GM12878 (cell line): ENCODE results near the gene MBD3. TPM values are rescaled to one million over a fixed set of nuclear protein-coding genes. Genes with fewer than 3 reads are reported as not detected.
A peak's percentile ranks its signal among the peaks of the same experiment; 100 is the strongest.
"Not testable (repeated sequence)": the region's sequence is repeated elsewhere in the genome, so short reads cannot be mapped to it uniquely, and the experiment has no call there.

ENCODE experiments used
- ATAC-seq: fragments of 200-7000 bp; cut with Tn5 transposase; 3 replicates; pipeline ENCODE4 v1.9.1; 2020; ENCODE audit warnings: mild to moderate bottlenecking, moderate library complexity
- BruUV-seq: library from RNA; stranded (reverse); fragments of 400-500 nt; replicated peaks from 2 replicates; lab custom pipeline; 2021; lab: Mats Ljungman, UMichigan
- CTCF ChIA-PET: fragments of 300-600 bp; sonication (Branson Sonifier 250); formaldehyde crosslinking; extraction: SDS; loops from one replicate; lab custom pipeline; 2021; ENCODE audit warnings: inconsistent platforms; lab: Yijun Ruan, JAX
- POLR2A ChIA-PET: fragments of 350-600 bp; formaldehyde crosslinking; extraction: SDS; loops from one replicate; lab custom pipeline; 2021; ENCODE audit warnings: inconsistent platforms; lab: Charles Lee
- RAD21 ChIA-PET: fragments of 300-600 bp; sonication (Branson Sonifier 250); formaldehyde crosslinking; loops from one replicate; lab custom pipeline; 2023; ENCODE audit warnings: antibody characterized with exemption; ENCODE audit not compliant: unreplicated experiment; lab: Charles Lee
- SMC1A ChIA-PET: fragments of 300-600 bp; sonication (Branson Sonifier 250); formaldehyde crosslinking; loops from one replicate; lab custom pipeline; 2023; ENCODE audit not compliant: unreplicated experiment, uncharacterized antibody; lab: Charles Lee
- DNase-seq: peaks from one replicate; pipeline ENCODE4 v3.0.0-alpha.2; 2011; ENCODE audit warnings: low read depth, low spot score
- FAIRE-seq: peaks from 3 replicates; lab custom pipeline; 2011; peaks lifted over from hg19 to GRCh38; lab: Jason Lieb, UNC
- H2AFZ ChIP-seq: 2 replicates; pipeline ENCODE4 v1.6.0; 2011; ENCODE audit warnings: low read depth, low read length, control low read depth; ENCODE audit not compliant: control insufficient read depth
- H3K27ac ChIP-seq: 2 replicates; pipeline ENCODE4 v1.5.1; 2011; ENCODE audit warnings: control low read depth; ENCODE audit not compliant: control insufficient read depth, insufficient read depth
- H3K27me3 ChIP-seq, 2 experiments: replicated peaks in 1 of 2; 2 replicates each; pipeline versions ENCODE4 v1.6.0 to v1.6.1; 2011; ENCODE audit warnings: low read length in 1 of 2; ENCODE audit not compliant: control insufficient read depth in 2 of 2, insufficient read depth in 2 of 2
- H3K36me3 ChIP-seq, 2 experiments: 2 replicates each; pipeline ENCODE4 v1.5.1; 2011; ENCODE audit warnings: low read length in 1 of 2; ENCODE audit not compliant: control insufficient read depth in 2 of 2, insufficient read depth in 2 of 2
- H3K4me1 ChIP-seq: 2 replicates; pipeline ENCODE4 v1.6.1; 2011; ENCODE audit warnings: mild to moderate bottlenecking, low read length, moderate library complexity, mixed read lengths; ENCODE audit not compliant: control insufficient read depth, insufficient read depth
- H3K4me2 ChIP-seq: 2 replicates; pipeline ENCODE4 v1.6.0; 2011; ENCODE audit warnings: control low read depth; ENCODE audit not compliant: control insufficient read depth, insufficient read depth
- H3K4me3 ChIP-seq: fragments of 200-600 bp; sonication (generic); 2 replicates; pipeline ENCODE4 v1.5.1; 2016
- H3K79me2 ChIP-seq: 2 replicates; pipeline ENCODE4 v1.6.0; 2011; ENCODE audit warnings: low read length; ENCODE audit not compliant: control insufficient read depth, insufficient read depth
- H3K9ac ChIP-seq: 2 replicates; pipeline ENCODE4 v1.8.0; 2011; ENCODE audit warnings: low read length, control low read depth, mixed read lengths; ENCODE audit not compliant: control insufficient read depth, insufficient read depth
- H3K9me3 ChIP-seq: replicated peaks from 3 replicates; pipeline ENCODE4 v1.5.1; 2011; ENCODE audit warnings: mild to moderate bottlenecking, low read length; ENCODE audit not compliant: control insufficient read depth, insufficient read depth
- H4K20me1 ChIP-seq: 2 replicates; pipeline ENCODE4 v1.6.0; 2011; ENCODE audit not compliant: control insufficient read depth, insufficient read depth
- MYC ChIP-seq: IDR thresholded peaks from 2 replicates; pipeline ENCODE4 v1.6.1; 2011; ENCODE audit warnings: mild to moderate bottlenecking, low read length, moderate library complexity, inconsistent platforms; ENCODE audit not compliant: insufficient read depth, insufficient replicate concordance, insufficient read length, severe bottlenecking
- POLR2A ChIP-seq: IDR thresholded peaks from 2 replicates; pipeline ENCODE4 v1.6.1; 2011; ENCODE audit warnings: low read depth, mild to moderate bottlenecking, low read length
- WGBS: methylation state at CpG from one replicate; pipeline ENCODE4 v1.1.6; 2016; ENCODE audit warnings: low lambda C conversion rate; ENCODE audit not compliant: insufficient replicate concordance, insufficient coverage; ENCODE audit errors: missing lambda C conversion rate; 5-methylcytosine and 5-hydroxymethylcytosine counted together
- in situ Hi-C: fragments of 300-500 bp; cut with MboI; formaldehyde crosslinking; loops from 9 replicates; pipeline ENCODE4 v1.14.3; 2018; ENCODE audit warnings: mixed read lengths
- intact Hi-C: fragments of 100-400 bp; cut with micrococcal nuclease; formaldehyde crosslinking; loops from one replicate; pipeline ENCODE4 v1.14.2; 2022; ENCODE audit not compliant: unreplicated experiment
- polyA plus RNA-seq, 11 experiments: library from polyadenylated mRNA; depleted of rRNA in 4 of 11; unstranded in 6 of 11; stranded (reverse) in 5 of 11; fragments of >200 nt; fragmentation: Nextera tagmentation in 4 of 11; fragmentation: Illumina TruSeq in 1 of 11; extraction: Ambion mirVana in 4 of 11; extraction: Trizol in 1 of 11; gene quantifications; 1 replicate in 1 of 11; 2 replicates in 10 of 11; pipeline versions ENCODE4 v1.2.1 to v1.2.3, GENCODE V29; 2011 to 2016; ENCODE audit warnings: inconsistent platforms in 2 of 11, missing spikeins in 2 of 11, low read depth in 1 of 11
- total RNA-seq, 4 experiments: library from RNA; depleted of rRNA in 3 of 4; stranded (reverse); fragments of >200 nt in 3 of 4; fragmentation: Illumina TruSeq in 1 of 4; extraction: Trizol in 1 of 4; gene quantifications; 2 replicates each; pipeline versions ENCODE4 v1.2.1 to v1.2.3, GENCODE V29; 2013 to 2021

Gene MBD3
- total and polyA plus RNA-seq, 10 of the 15 experiments (the other 5 are each of a cell fraction or from before 2014, with no cell fraction given): 0.13 to 107 (median 21.9) TPM

GRCh38 chr19:1640893-1641448 lies 48.3 kb upstream of the MBD3 start:
- H2AFZ ChIP-seq, in situ Hi-C loops, H3K9ac ChIP-seq, RAD21 ChIA-PET, BruUV-seq, H3K27me3 ChIP-seq, H3K9me3 ChIP-seq, H3K27ac ChIP-seq, intact Hi-C loops, H3K4me3 ChIP-seq, FAIRE-seq, SMC1A ChIA-PET, ATAC-seq, H3K4me2 ChIP-seq, H4K20me1 ChIP-seq, H3K4me1 ChIP-seq, DNase-seq: not testable (repeated sequence)
- CTCF ChIA-PET: interaction anchor here (0.9 to 1.6 kb wide), 4 partner anchors 10 to 32 kb away, joined by 3 to 7 read pairs (median 4); no protein-coding TSS in a partner anchor
- POLR2A ChIA-PET: interaction anchor here (0.6 kb wide), 1 partner anchor 22 kb away, joined by 5 read pairs; no protein-coding TSS in a partner anchor
- 90% methylated on average over 10 of the region's 10 CpGs for WGBS
- H3K36me3 ChIP-seq: peaks cover 30 to 39% of the 10 kb centered on the region in 2 experiments
- H3K79me2 ChIP-seq: peaks cover 22% of the 10 kb centered on the region

- ChIA-PET POLR2A (no interaction called here), RAD21 (interaction anchor here (0.6 kb wide), 1 partner anchor 15 kb away, joined by 3 read pairs; no protein-coding TSS in a partner anchor), CTCF (interaction anchor here (1.5 kb wide), 1 partner anchor 189 kb away, joined by 3 read pairs; no protein-coding TSS in a partner anchor), SMC1A (no interaction called here)
- intact Hi-C loops: no loop called here
- ATAC-seq (no peak), DNase-seq (no peak)
- H3K79me2 ChIP-seq: peaks cover 20% of the 10 kb centered on the region
- H3K9ac ChIP-seq: no peak overlapping the region
- BruUV-seq: no TSS peak
- peaks cover 40 to 45% of the 10 kb centered on the region in 2 experiments for H3K36me3 ChIP-seq
- no peak overlapping the region for H3K4me3 ChIP-seq
- H3K9me3 ChIP-seq: no peaks in the 10 kb centered on the region; the same call in 2 of the 3 replicates
- H3K27me3 ChIP-seq: no peaks in the 10 kb centered on the region
- 96% methylated on average over 34 of the region's 34 CpGs for WGBS
- no peak overlapping the region for H2AFZ ChIP-seq
- TF ChIP-seq MYC (no peak), POLR2A (peak; percentile 45; the same call in 1 of the 2 replicates)
- TF ChIP-seq, all 136 proteins: peak for 1
- in situ Hi-C loops: no loop called here
- Histone ChIP-seq H4K20me1 (peaks cover 8% of the 10 kb centered on the region), H3K4me1 (no peaks in the 10 kb centered on the region), H3K4me2 (no peak overlapping the region), H3K27ac (no peak overlapping the region)
- FAIRE-seq: no peak
Measured at GRCh38 chr19:1636325-1637236, 43.9 kb upstream of the MBD3 start.
